Liver (tissue), 9 donors: ENCODE measurements around the gene RNF4. TPM values are rescaled to one million over a fixed set of nuclear protein-coding genes. Genes with fewer than 3 reads are reported as not detected.
"Not testable (repeated sequence)": the region's sequence is repeated elsewhere in the genome, so short reads cannot be mapped to it uniquely, and the experiment has no call there.

Experiments used
- DNase-seq: peaks from one replicate; pipeline ENCODE4 v3.0.0-alpha.2; 2017; ENCODE audit warnings: low spot score
- H3K27ac ChIP-seq, 2 donors: one replicate each; pipeline ENCODE4 v1.7.0; 2013; ENCODE audit warnings: inconsistent platforms in 2 of 2, low read length in 2 of 2, control low read depth in 1 of 2, low read depth in 1 of 2, mild to moderate bottlenecking in 1 of 2
- H3K27me3 ChIP-seq, 4 donors: one replicate each; pipeline versions ENCODE4 v1.6.1 to v1.7.0; 2013; ENCODE audit warnings: low read length in 3 of 4, inconsistent platforms in 1 of 4, mild to moderate bottlenecking in 1 of 4, moderate library complexity in 1 of 4; ENCODE audit not compliant: control insufficient read depth in 4 of 4, insufficient read depth in 4 of 4
- H3K36me3 ChIP-seq, 4 donors: one replicate each; pipeline versions ENCODE4 v1.6.1 to v1.7.0; 2013; ENCODE audit warnings: low read length in 3 of 4, mild to moderate bottlenecking in 3 of 4, low read depth in 1 of 4, moderate library complexity in 1 of 4; ENCODE audit not compliant: control insufficient read depth in 4 of 4, insufficient read depth in 3 of 4
- H3K4me1 ChIP-seq, 4 donors: one replicate each; pipeline versions ENCODE4 v1.6.1 to v1.7.0; 2013; ENCODE audit warnings: low read length in 3 of 4, mild to moderate bottlenecking in 3 of 4, moderate library complexity in 1 of 4; ENCODE audit not compliant: control insufficient read depth in 4 of 4, insufficient read depth in 4 of 4
- H3K4me3 ChIP-seq, 3 donors: one replicate each; pipeline versions ENCODE4 v1.6.1 to v1.7.0; 2013; ENCODE audit warnings: low read length in 3 of 3, control low read depth in 1 of 3, low read depth in 1 of 3, mild to moderate bottlenecking in 1 of 3
- H3K9ac ChIP-seq, 2 donors: one replicate each; pipeline ENCODE4 v1.7.0; 2013; ENCODE audit warnings: low read length in 2 of 2, mild to moderate bottlenecking in 2 of 2, moderate library complexity in 2 of 2, control low read depth in 1 of 2, low read depth in 1 of 2
- H3K9me3 ChIP-seq, 4 donors: one replicate each; pipeline versions ENCODE4 v1.6.1 to v1.7.0; 2013; ENCODE audit warnings: low read length in 3 of 4; ENCODE audit not compliant: control insufficient read depth in 4 of 4
- ATF3 ChIP-seq: IDR thresholded peaks from 2 replicates; pipeline ENCODE4 v1.6.1; 2016; ENCODE audit warnings: antibody characterized with exemption
- EGR1 ChIP-seq, 2 donors: IDR thresholded peaks; 2 replicates each; pipeline ENCODE4 v1.6.1; 2016 to 2018; ENCODE audit warnings: antibody characterized with exemption in 2 of 2, low read depth in 2 of 2
- FOXA1 ChIP-seq: IDR thresholded peaks from 2 replicates; pipeline ENCODE4 v1.6.1; 2016; ENCODE audit warnings: antibody characterized with exemption
- FOXA2 ChIP-seq: IDR thresholded peaks from 2 replicates; pipeline ENCODE4 v1.6.1; 2016; ENCODE audit warnings: antibody characterized with exemption
- HNF4A ChIP-seq, 2 donors: conservative IDR thresholded peaks; 2 replicates each; pipeline ENCODE4 v1.6.1; 2016; ENCODE audit warnings: antibody characterized with exemption in 2 of 2, mild to moderate bottlenecking in 2 of 2
- HNF4G ChIP-seq: IDR thresholded peaks from 2 replicates; pipeline ENCODE4 v1.6.1; 2016; ENCODE audit warnings: antibody characterized with exemption
- JUND ChIP-seq, 2 donors: IDR thresholded peaks; 2 replicates each; pipeline ENCODE4 v1.6.1; 2016; ENCODE audit warnings: antibody characterized with exemption in 2 of 2
- NR2F2 ChIP-seq: IDR thresholded peaks from 2 replicates; pipeline ENCODE4 v1.6.1; 2016; ENCODE audit warnings: antibody characterized with exemption
- REST ChIP-seq: IDR thresholded peaks from 2 replicates; pipeline ENCODE4 v1.6.1; 2016; ENCODE audit warnings: antibody characterized with exemption, mild to moderate bottlenecking
- RXRA ChIP-seq, 2 donors: IDR thresholded peaks; 2 replicates each; pipeline ENCODE4 v1.6.1; 2017 to 2018; ENCODE audit warnings: antibody characterized with exemption in 2 of 2, mild to moderate bottlenecking in 1 of 2
- SP1 ChIP-seq: IDR thresholded peaks from 2 replicates; pipeline ENCODE4 v1.6.1; 2018; ENCODE audit warnings: antibody characterized with exemption, mild to moderate bottlenecking
- ZBTB33 ChIP-seq: IDR thresholded peaks from 2 replicates; pipeline ENCODE4 v1.6.1; 2016; ENCODE audit warnings: antibody characterized with exemption
- WGBS: extraction: QIAGEN DNeasy Blood & Tissue Kit; methylation state at CpG from one replicate; pipeline ENCODE4 v1.1.7; 2013; 5-methylcytosine and 5-hydroxymethylcytosine counted together
- polyA plus RNA-seq, 2 donors: library from polyadenylated mRNA; stranded (reverse) in 1 of 2; unstranded in 1 of 2; fragments of 200-250 nt in 1 of 2; fragments of >200 nt in 1 of 2; fragmentation: Nextera tagmentation in 1 of 2; extraction: Ambion mirVana in 1 of 2; gene quantifications; one replicate each; pipeline versions ENCODE4 v1.2.1 to v1.2.3, GENCODE V29; 2013 to 2015
- total RNA-seq, 2 donors: library from RNA; depleted of rRNA; stranded (reverse); fragments of >200 nt; gene quantifications; one replicate each; pipeline ENCODE4 v1.2.3, GENCODE V29; 2014
- donor health status: healthy.
- donor health status: healthy.
- donor health status: healthy.
- donor health status: healthy.
- donor health status: healthy.

RNF4 gene
- total and polyA plus RNA-seq, 4 donors, result 13.0 to 31.0 (median 17.2) TPM

- peaks cover 10 to 54% (median 32%) of the 10 kb centered on the region in 4 donors for H3K36me3 ChIP-seq
- H3K9me3 ChIP-seq, result no peaks in the 10 kb centered on the region
- TF ChIP-seq NR2F2 (no peak), SP1 (no peak), HNF4G (no peak), REST (no peak), FOXA2 (no peak)
- no peak overlapping the region for H3K9ac ChIP-seq
- H3K27me3 ChIP-seq, result no peaks in the 10 kb centered on the region
- no peak overlapping the region for H3K4me3 ChIP-seq
- no peak overlapping the region for H3K27ac ChIP-seq
- 97% methylated on average over 15 of the region's 15 CpGs for WGBS
- no peaks in the 10 kb centered on the region for H3K4me1 ChIP-seq
- no peak for DNase-seq
These were observed 43.7 kb downstream of the RNF4 start for GRCh38 chr4:2512396-2513135.

GRCh38 chr4:2514193-2514592 lies 45.3 kb downstream of the RNF4 start:
- 93% methylated on average over 9 of the region's 9 CpGs for WGBS
- not testable (repeated sequence) for H3K4me3 ChIP-seq, H3K27ac ChIP-seq, DNase-seq, H3K4me1 ChIP-seq, H3K9ac ChIP-seq, H3K9me3 ChIP-seq, H3K27me3 ChIP-seq
- peaks cover 9 to 52% (median 30%) of the 10 kb centered on the region in 4 donors for H3K36me3 ChIP-seq

- peaks cover 9 to 46% (median 26%) of the 10 kb centered on the region in 4 donors for H3K36me3 ChIP-seq
- DNase-seq, H3K9me3 ChIP-seq, H3K9ac ChIP-seq, H3K27me3 ChIP-seq, H3K27ac ChIP-seq, H3K4me3 ChIP-seq, H3K4me1 ChIP-seq: not testable (repeated sequence)
- 96% methylated on average over 11 of the region's 11 CpGs for WGBS
These were observed 46.0 kb downstream of the RNF4 start for GRCh38 chr4:2514944-2515343.

GRCh38 chr4:2515830-2516550 lies 47.1 kb downstream of the RNF4 start:
- WGBS, result 50% methylated on average over 4 of the region's 4 CpGs
- Histone ChIP-seq H3K27me3 (no peaks in the 10 kb centered on the region), H3K9ac (no peak overlapping the region), H3K27ac (no peak overlapping the region), H3K4me3 (no peak overlapping the region), H3K36me3 (peaks cover 9 to 41% (median 24%) of the 10 kb centered on the region in 4 donors), H3K4me1 (no peaks in the 10 kb centered on the region), H3K9me3 (no peaks in the 10 kb centered on the region)
- no peak for DNase-seq
- TF ChIP-seq JUND (IDR thresholded peaks at IDR 0.05) (no peak), HNF4G (no peak), HNF4A (conservative IDR thresholded peaks at IDR 0.05) (no peak), EGR1 (IDR thresholded peaks at IDR 0.05; ENCODE audit: low read depth in 2 of 2) (no peak), RXRA (IDR thresholded peaks at IDR 0.05) (no peak), SP1 (no peak), FOXA1 (no peak), ATF3 (no peak), NR2F2 (no peak), ZBTB33 (no peak)
